CD4-positive, CD25-positive, alpha-beta regulatory T cell (primary cell): ENCODE data around the gene GRIK4. TPM values are rescaled to one million over a fixed set of nuclear protein-coding genes. Genes with fewer than 3 reads are reported as not detected.

Experiments used
- ATAC-seq, 2 donors: fragments of 150-1000 bp; cut with Tn5 transposase; one replicate each; pipeline ENCODE4 v1.10.0; 2021; ENCODE audit warnings: low read depth in 2 of 2, moderate number of reproducible peaks in 2 of 2, moderate library complexity in 1 of 2
- DNase-seq, 3 donors: peaks; one replicate each; pipeline versions ENCODE4 v3.0.0 to v3.0.0-alpha.2; 2012 to 2022; ENCODE audit warnings: mixed read lengths in 1 of 3
- H3K27ac ChIP-seq: one replicate; pipeline ENCODE4 v1.7.0; 2013; ENCODE audit warnings: mild to moderate bottlenecking, low read length; ENCODE audit not compliant: insufficient read depth, poor library complexity, severe bottlenecking
- H3K27me3 ChIP-seq: one replicate; pipeline ENCODE4 v1.7.0; 2013; ENCODE audit warnings: low read length; ENCODE audit not compliant: control insufficient read depth, insufficient read depth
- H3K36me3 ChIP-seq: one replicate; pipeline ENCODE4 v1.7.0; 2013; ENCODE audit warnings: mild to moderate bottlenecking, low read length, moderate library complexity; ENCODE audit not compliant: control insufficient read depth, insufficient read depth
- H3K4me1 ChIP-seq: 2 replicates; pipeline ENCODE4 v1.7.0; 2013; ENCODE audit warnings: mild to moderate bottlenecking, low read length; ENCODE audit not compliant: insufficient read depth, control insufficient read depth, poor library complexity, severe bottlenecking
- H3K4me3 ChIP-seq: one replicate; pipeline ENCODE4 v1.7.0; 2013; ENCODE audit warnings: low read depth, mild to moderate bottlenecking, low read length, moderate library complexity
- H3K9me3 ChIP-seq, 2 experiments: 1 replicate in 1 of 2; 2 replicates in 1 of 2; pipeline ENCODE4 v1.7.0; 2013; ENCODE audit warnings: low read length in 2 of 2, mild to moderate bottlenecking in 1 of 2, moderate library complexity in 1 of 2; ENCODE audit not compliant: control insufficient read depth in 2 of 2
- H3K27ac Mint-ChIP-seq, 3 donors: one replicate each; pipeline ENCODE4 v1.8.0; 2020 to 2022; ENCODE audit warnings: mild to moderate bottlenecking in 3 of 3, mixed read lengths in 3 of 3, moderate library complexity in 2 of 3
- H3K27me3 Mint-ChIP-seq: one replicate; pipeline ENCODE4 v1.8.0; 2022; ENCODE audit warnings: mild to moderate bottlenecking, mixed read lengths
- H3K36me3 Mint-ChIP-seq: one replicate; pipeline ENCODE4 v1.8.0; 2020; ENCODE audit warnings: mixed read lengths
- H3K4me1 Mint-ChIP-seq, 4 donors: one replicate each; pipeline ENCODE4 v1.8.0; 2020 to 2022; ENCODE audit warnings: mixed read lengths in 4 of 4, mild to moderate bottlenecking in 1 of 4
- H3K4me3 Mint-ChIP-seq, 4 donors: one replicate each; pipeline ENCODE4 v1.8.0; 2020 to 2022; ENCODE audit warnings: mild to moderate bottlenecking in 4 of 4, mixed read lengths in 4 of 4, moderate library complexity in 3 of 4
- H3K9me3 Mint-ChIP-seq, 7 donors: one replicate each; pipeline ENCODE4 v1.8.0; 2020 to 2022; ENCODE audit warnings: mixed read lengths in 7 of 7, mild to moderate bottlenecking in 3 of 7, moderate library complexity in 2 of 7
- polyA plus RNA-seq, 4 donors: library from polyadenylated mRNA; unstranded; fragments of 300-500 nt; fragmentation: Illumina TruSeq; gene quantifications; one replicate each; pipeline ENCODE4 v1.2.3, GENCODE V29; 2021
- total RNA-seq: library from RNA; stranded (reverse); gene quantifications from one replicate; pipeline ENCODE4 v1.2.3, GENCODE V29; 2022

The GRIK4 gene
- total and polyA plus RNA-seq, 5 donors from 2014 or later = not detected

GRCh38 chr11:120904116-120904515, 392.6 kb downstream of the GRIK4 start:
- Histone ChIP-seq H3K4me1 (no peaks in the 10 kb centered on the region), H3K4me3 (no peak overlapping the region), H3K36me3 (no peaks in the 10 kb centered on the region), H3K27me3 (no peaks in the 10 kb centered on the region), H3K9me3 (no peaks in the 10 kb centered on the region), H3K27ac (no peak overlapping the region)
- peaks cover 7% of the 10 kb centered on the region for H3K27me3 Mint-ChIP-seq
- DNase-seq (no peak), ATAC-seq (no peak)
- H3K27ac Mint-ChIP-seq = no peak overlapping the region
- no peak overlapping the region for H3K4me3 Mint-ChIP-seq
- H3K4me1 Mint-ChIP-seq = no peaks in the 10 kb centered on the region
- peaks cover 0 to 1% (median 0%) of the 10 kb centered on the region in 7 donors for H3K9me3 Mint-ChIP-seq
- H3K36me3 Mint-ChIP-seq = no peaks in the 10 kb centered on the region

DNA sequence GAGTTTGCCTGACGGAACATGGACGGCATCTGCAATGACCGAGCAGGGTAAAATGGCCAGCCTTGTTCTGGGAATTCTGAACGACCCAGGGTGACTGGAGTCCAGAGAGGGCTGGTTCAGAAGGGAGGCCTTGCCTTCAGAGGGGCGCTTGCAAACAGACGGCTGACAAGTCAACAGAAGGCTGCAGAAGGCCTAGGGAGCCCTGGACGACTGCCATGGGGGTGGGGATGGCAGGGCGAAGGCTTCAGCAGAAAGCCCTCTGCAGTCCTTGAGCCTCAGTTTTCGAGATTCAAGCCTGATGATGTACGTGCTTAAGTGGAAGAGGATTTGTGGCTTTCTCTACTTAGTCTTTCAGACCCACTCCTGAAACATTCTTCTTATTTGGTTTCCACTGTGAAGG, 395.2 kb downstream of the GRIK4 start:
- Histone ChIP-seq H3K27me3 (no peaks in the 10 kb centered on the region), H3K9me3 (no peaks in the 10 kb centered on the region), H3K27ac (no peak overlapping the region), H3K4me1 (no peaks in the 10 kb centered on the region), H3K36me3 (no peaks in the 10 kb centered on the region), H3K4me3 (no peak overlapping the region)
- peaks cover 6% of the 10 kb centered on the region for H3K27me3 Mint-ChIP-seq
- DNase-seq = no peak
- H3K4me1 Mint-ChIP-seq = no peaks in the 10 kb centered on the region
- no peaks in the 10 kb centered on the region for H3K9me3 Mint-ChIP-seq
- H3K36me3 Mint-ChIP-seq = no peaks in the 10 kb centered on the region
- ATAC-seq = no peak
- H3K4me3 Mint-ChIP-seq = no peak overlapping the region
- H3K27ac Mint-ChIP-seq = no peak overlapping the region

GRCh38 chr11:120907971-120908370, 396.4 kb downstream of the GRIK4 start:
- H3K4me3 Mint-ChIP-seq = no peak overlapping the region
- ATAC-seq (no peak), DNase-seq (no peak)
- H3K27ac Mint-ChIP-seq = no peak overlapping the region
- Histone ChIP-seq H3K36me3 (no peaks in the 10 kb centered on the region), H3K27me3 (no peaks in the 10 kb centered on the region), H3K4me3 (no peak overlapping the region), H3K9me3 (no peaks in the 10 kb centered on the region), H3K27ac (no peak overlapping the region), H3K4me1 (no peaks in the 10 kb centered on the region)
- H3K36me3 Mint-ChIP-seq = no peaks in the 10 kb centered on the region
- H3K4me1 Mint-ChIP-seq = no peaks in the 10 kb centered on the region
- H3K9me3 Mint-ChIP-seq = peaks cover 0 to 2% (median 0%) of the 10 kb centered on the region in 7 donors
- H3K27me3 Mint-ChIP-seq = peaks cover 9% of the 10 kb centered on the region

- Mint-ChIP-seq H3K4me1 (no peaks in the 10 kb centered on the region), H3K36me3 (no peaks in the 10 kb centered on the region), H3K27ac (no peak overlapping the region), H3K4me3 (no peak overlapping the region), H3K9me3 (peaks cover 0 to 2% (median 0%) of the 10 kb centered on the region in 7 donors), H3K27me3 (peaks cover 9% of the 10 kb centered on the region)
- no peaks in the 10 kb centered on the region for H3K9me3 ChIP-seq
- no peak overlapping the region for H3K4me3 ChIP-seq
- H3K36me3 ChIP-seq = no peaks in the 10 kb centered on the region
- no peak for DNase-seq
- no peak overlapping the region for H3K27ac ChIP-seq
- no peak for ATAC-seq
- H3K27me3 ChIP-seq = no peaks in the 10 kb centered on the region
- no peaks in the 10 kb centered on the region for H3K4me1 ChIP-seq
These were observed 397.1 kb downstream of the GRIK4 start for GRCh38 chr11:120908461-120909181.

GRCh38 chr11:120909676-120910416, 398.3 kb downstream of the GRIK4 start:
- no peak overlapping the region for H3K4me3 ChIP-seq
- no peaks in the 10 kb centered on the region for H3K36me3 ChIP-seq
- no peak overlapping the region for H3K27ac ChIP-seq
- H3K27me3 Mint-ChIP-seq = peaks cover 14% of the 10 kb centered on the region
- H3K4me1 ChIP-seq = no peaks in the 10 kb centered on the region
- no peak for ATAC-seq
- H3K4me1 Mint-ChIP-seq = no peaks in the 10 kb centered on the region
- no peaks in the 10 kb centered on the region for H3K36me3 Mint-ChIP-seq
- no peak overlapping the region for H3K27ac Mint-ChIP-seq
- H3K9me3 Mint-ChIP-seq = peaks cover 0 to 2% (median 0%) of the 10 kb centered on the region in 7 donors
- H3K9me3 ChIP-seq = no peaks in the 10 kb centered on the region
- no peaks in the 10 kb centered on the region for H3K27me3 ChIP-seq
- H3K4me3 Mint-ChIP-seq = no peak overlapping the region
- DNase-seq = no peak

GRCh38 chr11:120911943-120912342, 400.4 kb downstream of the GRIK4 start:
- Histone ChIP-seq H3K27me3 (no peaks in the 10 kb centered on the region), H3K4me3 (no peak overlapping the region), H3K36me3 (no peaks in the 10 kb centered on the region), H3K4me1 (no peaks in the 10 kb centered on the region), H3K27ac (no peak overlapping the region), H3K9me3 (no peaks in the 10 kb centered on the region)
- Mint-ChIP-seq H3K36me3 (no peaks in the 10 kb centered on the region), H3K4me3 (no peak overlapping the region), H3K4me1 (no peaks in the 10 kb centered on the region), H3K27me3 (peaks cover 18% of the 10 kb centered on the region), H3K27ac (no peak overlapping the region), H3K9me3 (peaks cover 0 to 2% (median 0%) of the 10 kb centered on the region in 7 donors)
- DNase-seq (no peak), ATAC-seq (no peak)

GRCh38 chr11:120912504-120912903, 401.0 kb downstream of the GRIK4 start:
- Mint-ChIP-seq H3K27me3 (peaks cover 18% of the 10 kb centered on the region), H3K9me3 (peaks cover 0 to 2% (median 0%) of the 10 kb centered on the region in 7 donors), H3K4me3 (no peak overlapping the region), H3K36me3 (no peaks in the 10 kb centered on the region), H3K4me1 (no peaks in the 10 kb centered on the region), H3K27ac (peak overlapping the region in 1 of 3 donors; percentile 8)
- ATAC-seq (no peak), DNase-seq (peak in 1 of 3 donors; percentile 19)
- no peaks in the 10 kb centered on the region for H3K9me3 ChIP-seq
- H3K27me3 ChIP-seq = no peaks in the 10 kb centered on the region
- no peaks in the 10 kb centered on the region for H3K4me1 ChIP-seq
- no peaks in the 10 kb centered on the region for H3K36me3 ChIP-seq
- H3K4me3 ChIP-seq = no peak overlapping the region
- H3K27ac ChIP-seq = no peak overlapping the region
